SK-N-MC (cell line): ENCODE results near the gene RALY.

Experiments used
- DNase-seq: peaks from one replicate; pipeline ENCODE4 v3.0.0-alpha.2; 2011; ENCODE audit warnings: low read depth, low spot score
- H3K27ac ChIP-seq: fragments of 200-600 bp; sonication (generic); 2 replicates; pipeline ENCODE4 v1.5.1; 2016; ENCODE audit warnings: mixed run types
- H3K36me3 ChIP-seq: fragments of 200-600 bp; sonication (generic); 2 replicates; pipeline ENCODE4 v1.6.1; 2017; ENCODE audit warnings: antibody characterized with exemption, low read length, mixed read lengths; ENCODE audit not compliant: insufficient read depth
- H3K4me3 ChIP-seq: fragments of 200-600 bp; sonication (generic); 2 replicates; pipeline ENCODE4 v1.5.1; 2016
- H3K9ac ChIP-seq: fragments of 200-600 bp; sonication (generic); 2 replicates; pipeline ENCODE4 v1.8.0; 2017; ENCODE audit warnings: mixed run types, mixed read lengths; ENCODE audit not compliant: insufficient read length
- H3K9me3 ChIP-seq: fragments of 200-600 bp; sonication (generic); 2 replicates; pipeline ENCODE4 v1.6.1; 2017; ENCODE audit warnings: low read depth, mild to moderate bottlenecking, antibody characterized with exemption, low read length, moderate library complexity, mixed read lengths
- EZH2 ChIP-seq: fragments of 200-600 bp; sonication (generic); IDR thresholded peaks from one replicate; pipeline ENCODE4 v1.6.1; 2017; ENCODE audit warnings: antibody characterized with exemption
- FOXP2 ChIP-seq: optimal IDR thresholded peaks from 2 replicates; pipeline ENCODE3; 2011; ENCODE audit warnings: mild to moderate bottlenecking, moderate library complexity; ENCODE audit not compliant: insufficient read depth; ENCODE audit errors: extremely low read length, control extremely low read depth
- POLR2AphosphoS5 ChIP-seq: IDR thresholded peaks from 2 replicates; pipeline ENCODE4 v1.6.1; 2012; ENCODE audit warnings: mild to moderate bottlenecking, low read depth, low read length, borderline replicate concordance

The RALY gene

DNA sequence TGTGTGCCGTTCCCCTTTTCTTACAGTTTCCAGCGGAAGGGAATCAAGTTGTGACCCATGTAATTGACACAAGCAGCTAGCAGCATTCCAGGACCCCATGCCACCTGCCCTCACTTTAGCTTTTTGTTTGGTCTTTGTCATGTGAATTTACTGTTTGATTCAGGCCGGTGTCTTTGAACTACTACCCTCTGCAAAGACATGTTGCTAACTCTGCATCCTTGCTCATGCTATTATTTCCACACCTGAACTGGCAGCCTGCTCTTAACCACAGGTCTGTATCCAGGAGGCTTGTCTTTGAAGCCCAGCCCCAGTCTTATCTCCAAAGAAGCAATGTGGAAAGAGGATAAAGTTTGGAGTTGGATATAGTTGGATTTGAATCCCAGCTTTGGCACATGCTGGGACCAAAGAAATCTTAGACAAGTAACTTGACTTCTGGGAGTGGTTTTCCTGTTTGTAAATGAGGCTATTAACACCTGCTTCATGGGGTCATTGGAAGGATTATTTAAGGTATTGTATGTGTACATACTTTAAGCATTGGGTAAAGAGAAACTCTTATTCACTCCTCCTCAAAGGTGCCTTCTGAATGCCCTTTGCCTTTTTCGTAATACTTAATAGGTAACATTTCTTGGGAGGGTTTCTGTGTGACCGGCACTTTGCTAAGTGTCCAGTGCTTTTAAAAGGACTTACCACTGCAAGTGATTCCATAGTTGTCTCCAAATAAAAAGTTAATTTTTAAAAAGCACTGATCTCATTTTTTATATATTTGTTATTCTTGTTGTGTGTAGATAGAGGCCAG is 52.4 kb downstream of the RALY start:
- TF ChIP-seq EZH2 (no peak), POLR2AphosphoS5 (no peak), FOXP2 (no peak)
- Histone ChIP-seq H3K9me3 (no peaks in the 10 kb centered on the region), H3K36me3 (no peaks in the 10 kb centered on the region), H3K4me3 (no peak overlapping the region), H3K9ac (no peak overlapping the region), H3K27ac (no peak overlapping the region)
- DNase-seq, result no peak

DNA sequence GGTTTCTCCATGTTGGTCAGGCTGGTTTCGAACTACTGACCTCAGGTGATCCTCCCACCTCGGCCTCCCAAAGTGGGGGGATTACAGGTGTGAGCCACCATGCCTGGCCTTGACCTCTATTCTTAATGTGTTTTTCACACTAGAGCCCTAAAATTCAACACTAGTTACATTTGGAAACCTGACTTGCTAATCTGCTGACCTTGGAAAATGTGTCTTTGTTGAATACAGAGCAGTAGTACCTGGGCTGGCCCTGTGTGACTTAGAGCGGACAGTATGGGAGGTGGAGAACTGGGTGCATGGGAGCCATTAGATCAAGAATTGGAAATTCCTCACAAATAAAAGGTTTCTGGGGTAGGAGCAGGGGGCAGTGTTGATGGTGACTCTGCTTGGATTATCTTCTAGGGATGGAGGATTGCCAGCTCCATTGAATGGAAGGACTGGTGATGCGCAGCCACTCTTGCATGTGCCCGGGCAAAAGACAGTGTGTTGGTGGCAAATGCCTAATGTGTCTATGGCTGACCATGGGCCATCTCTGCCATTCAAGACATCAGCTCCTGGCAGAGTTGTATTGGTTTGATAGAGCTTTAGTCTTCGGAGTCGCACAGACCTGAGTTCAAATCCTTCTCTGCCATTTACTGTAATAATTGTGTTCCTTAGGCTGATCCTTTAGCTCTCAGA is 53.4 kb downstream of the RALY start:
- Histone ChIP-seq H3K9ac (no peak overlapping the region), H3K27ac (no peak overlapping the region), H3K9me3 (no peaks in the 10 kb centered on the region), H3K4me3 (no peak overlapping the region), H3K36me3 (no peaks in the 10 kb centered on the region)
- TF ChIP-seq EZH2, result no peak
- no peak for TF ChIP-seq POLR2AphosphoS5
- no peak for TF ChIP-seq FOXP2
- no peak for DNase-seq

DNA sequence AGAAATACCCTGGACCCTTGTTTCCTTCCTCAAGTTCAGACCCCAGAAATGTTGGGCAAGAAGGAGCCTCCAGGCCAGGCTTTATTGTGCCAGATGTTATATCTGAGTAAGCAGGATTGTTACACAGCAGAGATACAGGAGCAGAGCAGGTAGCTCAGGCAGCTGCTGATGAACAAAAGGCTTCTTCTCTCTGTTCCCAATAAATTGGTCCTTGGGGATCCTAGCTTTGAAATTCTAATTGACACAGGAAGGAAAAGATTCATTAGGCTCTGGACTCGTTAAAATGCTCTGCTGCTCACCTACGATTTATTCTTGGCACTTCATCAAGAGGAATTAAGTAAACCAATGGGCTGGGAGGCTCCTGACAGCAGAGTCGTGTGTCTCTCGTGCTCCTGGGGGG is 54.2 kb downstream of the RALY start:
- H3K9me3 ChIP-seq, result no peaks in the 10 kb centered on the region
- DNase-seq, result no peak
- TF ChIP-seq POLR2AphosphoS5, result no peak
- TF ChIP-seq FOXP2, result no peak
- TF ChIP-seq EZH2, result no peak
- no peak overlapping the region for H3K9ac ChIP-seq
- no peak overlapping the region for H3K27ac ChIP-seq
- no peak overlapping the region for H3K4me3 ChIP-seq
- no peaks in the 10 kb centered on the region for H3K36me3 ChIP-seq

DNA sequence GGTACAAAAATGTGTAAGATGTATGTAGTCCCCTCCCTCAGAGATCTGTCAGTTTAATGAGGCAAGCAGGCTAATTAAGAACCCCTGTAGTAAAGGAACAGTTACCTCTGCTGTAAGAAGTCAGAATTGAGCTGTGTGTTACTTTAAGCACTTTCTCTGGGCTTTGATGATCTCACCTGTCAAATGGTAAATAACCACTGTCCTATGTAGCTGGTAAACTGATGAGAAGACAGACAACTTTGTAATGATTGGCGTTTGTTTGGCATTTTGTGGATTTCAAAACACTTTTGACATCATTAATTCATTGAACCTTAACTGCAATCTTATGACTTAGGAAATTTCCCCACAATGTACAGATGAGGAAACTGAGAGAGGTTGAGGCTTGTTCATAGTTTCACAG is 55.7 kb downstream of the RALY start:
- Histone ChIP-seq H3K4me3 (no peak overlapping the region), H3K27ac (no peak overlapping the region), H3K9me3 (no peaks in the 10 kb centered on the region), H3K36me3 (no peaks in the 10 kb centered on the region), H3K9ac (no peak overlapping the region)
- TF ChIP-seq FOXP2 (no peak), POLR2AphosphoS5 (no peak)
- DNase-seq, result no peak

DNA sequence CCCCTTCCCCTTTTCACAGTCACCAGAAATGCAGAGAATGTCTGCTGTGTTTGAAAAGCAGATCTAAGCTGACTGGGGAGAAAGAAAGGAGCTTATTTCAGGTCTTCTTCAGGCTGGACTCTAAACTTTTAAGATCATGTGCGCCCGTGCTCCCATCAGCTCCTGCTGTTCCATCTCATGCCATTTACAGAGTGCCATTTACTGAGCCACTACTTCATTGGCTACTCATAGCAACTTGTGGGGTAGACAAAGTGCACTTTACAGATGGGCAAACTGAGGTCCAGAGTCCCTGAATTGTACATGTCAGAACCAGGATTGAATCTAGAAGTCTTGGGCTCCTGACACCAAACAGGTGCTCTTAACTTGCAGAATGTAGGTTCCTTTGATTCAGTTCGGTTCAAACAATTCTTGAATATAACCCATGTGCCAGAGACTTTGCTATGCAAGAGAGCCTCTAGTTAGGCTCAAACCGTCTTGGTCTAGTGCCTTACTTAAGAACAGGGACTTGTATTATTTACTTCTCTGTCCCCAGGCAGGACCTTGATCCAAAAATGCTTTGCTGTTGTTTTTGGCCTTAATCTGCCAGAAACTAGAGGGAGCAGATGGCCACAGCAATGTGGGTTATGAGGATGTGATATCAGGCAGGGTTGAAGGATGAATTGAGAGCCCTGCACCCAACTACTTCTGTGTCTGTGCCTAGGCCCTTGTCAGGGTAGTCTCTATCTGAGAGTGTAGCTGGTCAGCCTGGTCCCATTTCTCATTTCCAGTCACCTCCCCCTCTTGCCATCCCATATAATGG is 56.4 kb downstream of the RALY start:
- no peak for TF ChIP-seq POLR2AphosphoS5
- TF ChIP-seq EZH2, result no peak
- TF ChIP-seq FOXP2, result no peak
- no peaks in the 10 kb centered on the region for H3K36me3 ChIP-seq

DNA sequence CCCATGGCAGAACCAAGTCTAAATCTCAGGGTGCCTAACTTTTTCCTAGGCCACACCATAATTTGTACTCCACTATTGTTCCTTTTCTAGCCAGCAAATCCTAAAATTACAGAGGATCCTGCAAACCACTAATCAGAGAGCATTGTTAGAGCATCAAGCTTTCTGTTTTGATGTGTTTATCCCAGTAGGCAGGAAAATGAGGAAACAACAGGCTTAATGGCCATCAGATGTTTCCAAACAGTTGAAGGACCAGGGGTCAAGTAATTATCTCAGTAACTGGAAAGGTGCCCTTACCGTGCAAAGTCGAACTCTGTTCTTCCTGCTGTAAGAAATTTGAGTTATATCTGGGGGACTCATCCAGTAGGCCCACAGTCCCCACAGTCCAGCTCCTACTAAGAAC is 58.7 kb downstream of the RALY start:
- Histone ChIP-seq H3K9ac (no peak overlapping the region), H3K27ac (no peak overlapping the region), H3K36me3 (no peaks in the 10 kb centered on the region), H3K9me3 (no peaks in the 10 kb centered on the region), H3K4me3 (no peak overlapping the region)
- TF ChIP-seq FOXP2 (no peak), EZH2 (no peak), POLR2AphosphoS5 (no peak)
- DNase-seq, result no peak

More for the DNA sequence above, 56.4 kb downstream of the RALY start:
- no peak for DNase-seq
- Histone ChIP-seq H3K27ac (no peak overlapping the region), H3K9ac (no peak overlapping the region), H3K9me3 (no peaks in the 10 kb centered on the region), H3K4me3 (no peak overlapping the region)

DNA sequence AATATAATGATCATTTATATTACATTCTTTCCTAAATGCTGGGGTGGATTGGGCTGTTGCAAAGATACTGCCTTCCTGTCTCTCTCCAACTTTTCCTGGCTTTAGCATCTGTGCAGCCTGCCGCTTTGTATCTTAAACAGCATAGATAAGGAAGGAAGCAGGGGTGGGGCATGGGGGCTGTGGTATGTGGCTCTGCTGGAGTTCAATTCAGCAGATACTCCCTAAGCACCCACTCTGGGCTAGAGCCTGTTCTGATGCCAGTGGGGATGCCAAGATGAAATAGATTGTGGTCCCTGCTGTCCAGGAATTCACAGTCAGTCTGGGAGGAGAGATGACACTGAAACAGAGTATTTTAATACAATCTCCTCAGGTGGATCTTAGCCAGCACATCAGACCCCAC is 61.6 kb downstream of the RALY start:
- Histone ChIP-seq H3K9me3 (no peaks in the 10 kb centered on the region), H3K9ac (no peak overlapping the region), H3K4me3 (no peak overlapping the region), H3K27ac (no peak overlapping the region), H3K36me3 (no peaks in the 10 kb centered on the region)
- TF ChIP-seq POLR2AphosphoS5, result no peak
- no peak for TF ChIP-seq EZH2
- TF ChIP-seq FOXP2, result no peak
- no peak for DNase-seq

DNA sequence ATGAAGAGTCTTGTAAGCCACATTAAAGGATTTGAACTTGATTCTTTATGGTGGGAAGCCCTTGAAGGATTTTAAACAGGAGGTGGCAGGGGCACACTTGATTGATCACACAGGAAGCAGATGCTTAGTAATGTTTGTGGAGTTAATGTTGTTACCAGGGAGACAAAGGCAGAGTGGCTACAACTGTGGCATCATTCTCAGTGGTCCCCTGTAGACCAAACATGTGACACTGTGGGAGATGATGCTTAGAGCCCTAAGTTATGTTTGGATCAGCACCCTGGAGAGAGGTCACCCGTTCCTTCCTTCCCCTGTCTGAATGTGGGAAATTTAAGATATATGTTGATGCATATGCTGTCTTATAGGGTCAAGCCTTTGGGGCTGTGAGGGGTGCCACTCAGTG is 65.1 kb downstream of the RALY start:
- no peak overlapping the region for H3K4me3 ChIP-seq
- H3K9ac ChIP-seq, result no peak overlapping the region
- H3K36me3 ChIP-seq, result no peaks in the 10 kb centered on the region
- no peaks in the 10 kb centered on the region for H3K9me3 ChIP-seq
- no peak for DNase-seq
- no peak overlapping the region for H3K27ac ChIP-seq
- TF ChIP-seq POLR2AphosphoS5 (no peak), EZH2 (no peak), FOXP2 (no peak)
